GM23338 (cell line): ENCODE results near the gene RIPK4. TPM values are rescaled to one million over a fixed set of nuclear protein-coding genes. Genes with fewer than 3 reads are reported as not detected.

Experiments used
- ATAC-seq: fragments of 200-7000 bp; cut with Tn5 transposase; 3 replicates; pipeline ENCODE4 v1.9.1; 2020
- DNase-seq: peaks from one replicate; pipeline ENCODE4 v3.0.0-alpha.2; 2015; ENCODE audit warnings: low spot score
- H2AFZ ChIP-seq: fragments of 200-600 bp; sonication (generic); 2 replicates; pipeline ENCODE4 v1.8.0; 2016; ENCODE audit warnings: antibody characterized with exemption, mild to moderate bottlenecking, moderate library complexity
- H3F3A ChIP-seq: fragments of 200-600 bp; sonication (generic); replicated peaks from 2 replicates; pipeline ENCODE4 v1.8.0; 2017; ENCODE audit warnings: antibody characterized with exemption, mixed run types, low read depth
- H3K27ac ChIP-seq: fragments of 200-600 bp; sonication (generic); 2 replicates; pipeline ENCODE4 v1.6.1; 2016; ENCODE audit warnings: low read depth
- H3K27me3 ChIP-seq: fragments of 200-600 bp; sonication (generic); 2 replicates; pipeline ENCODE4 v1.8.0; 2016; ENCODE audit warnings: mild to moderate bottlenecking, mixed run types, moderate library complexity; ENCODE audit not compliant: insufficient read depth
- H3K36me3 ChIP-seq: fragments of 200-600 bp; sonication (generic); 2 replicates; pipeline ENCODE4 v1.8.0; 2016; ENCODE audit warnings: mild to moderate bottlenecking; ENCODE audit not compliant: insufficient read depth
- H3K4me1 ChIP-seq: fragments of 200-600 bp; sonication (generic); 2 replicates; pipeline ENCODE4 v1.8.0; 2016; ENCODE audit warnings: mild to moderate bottlenecking, moderate library complexity; ENCODE audit not compliant: insufficient read depth
- H3K4me2 ChIP-seq: fragments of 200-600 bp; sonication (generic); 2 replicates; pipeline ENCODE4 v1.7.1; 2017; ENCODE audit warnings: mixed run types
- H3K4me3 ChIP-seq: fragments of 200-600 bp; sonication (generic); 2 replicates; pipeline ENCODE4 v1.6.1; 2016; ENCODE audit warnings: mixed run types
- H3K79me2 ChIP-seq: fragments of 200-600 bp; sonication (generic); replicated peaks from 2 replicates; pipeline ENCODE4 v1.8.0; 2017; ENCODE audit warnings: mild to moderate bottlenecking; ENCODE audit not compliant: insufficient read depth
- H3K9me2 ChIP-seq: fragments of 200-600 bp; sonication (generic); 2 replicates; pipeline ENCODE4 v1.8.0; 2017; ENCODE audit not compliant: insufficient read depth
- H4K20me1 ChIP-seq: fragments of 200-600 bp; sonication (generic); replicated peaks from 2 replicates; pipeline ENCODE4 v1.8.0; 2017; ENCODE audit warnings: mild to moderate bottlenecking; ENCODE audit not compliant: insufficient read depth
- H3K27ac Mint-ChIP-seq: 2 replicates; pipeline ENCODE4 v1.8.0; 2020; ENCODE audit warnings: inconsistent platforms, mild to moderate bottlenecking, moderate library complexity, mixed read lengths
- H3K27me3 Mint-ChIP-seq: 3 replicates; pipeline ENCODE4 v1.8.0; 2022; ENCODE audit warnings: low read depth, mild to moderate bottlenecking, moderate library complexity, mixed read lengths, inconsistent platforms; ENCODE audit not compliant: insufficient read depth, poor library complexity
- H3K36me3 Mint-ChIP-seq: 3 replicates; pipeline ENCODE4 v1.8.0; 2021; ENCODE audit warnings: low read depth, mild to moderate bottlenecking, inconsistent platforms, moderate library complexity, mixed read lengths
- H3K4me1 Mint-ChIP-seq: 3 replicates; pipeline ENCODE4 v1.8.0; 2020; ENCODE audit warnings: mild to moderate bottlenecking, inconsistent platforms, mixed read lengths
- H3K4me3 Mint-ChIP-seq: 3 replicates; pipeline ENCODE4 v1.8.0; 2021; ENCODE audit warnings: moderate library complexity, mild to moderate bottlenecking, inconsistent platforms, mixed read lengths
- H3K9me3 Mint-ChIP-seq: 3 replicates; pipeline ENCODE4 v1.8.0; 2020; ENCODE audit warnings: moderate library complexity, mild to moderate bottlenecking, inconsistent platforms, mixed read lengths
- ETS1 ChIP-seq: IDR thresholded peaks from 2 replicates; pipeline ENCODE4 v1.6.1; 2016; ENCODE audit warnings: antibody characterized with exemption
- EZH2 ChIP-seq: fragments of 200-600 bp; sonication (generic); IDR thresholded peaks from one replicate; pipeline ENCODE4 v1.8.0; 2017; ENCODE audit warnings: antibody characterized with exemption, mild to moderate bottlenecking, low read depth; ENCODE audit not compliant: unreplicated experiment
- EZH2phosphoT487 ChIP-seq: fragments of 200-600 bp; sonication (generic); IDR thresholded peaks from one replicate; pipeline ENCODE4 v1.8.1; 2018; ENCODE audit warnings: antibody characterized with exemption; ENCODE audit not compliant: unreplicated experiment
- JUNB ChIP-seq: IDR thresholded peaks from one replicate; pipeline ENCODE4 v1.6.1; 2016; ENCODE audit warnings: antibody characterized with exemption; ENCODE audit not compliant: unreplicated experiment
- NANOG ChIP-seq: IDR thresholded peaks from 2 replicates; pipeline ENCODE4 v1.6.1; 2016; ENCODE audit warnings: antibody characterized with exemption, borderline replicate concordance
- POLR2AphosphoS5 ChIP-seq: IDR thresholded peaks from 2 replicates; pipeline ENCODE4 v1.6.1; 2016; ENCODE audit warnings: antibody characterized with exemption, low read depth
- REST ChIP-seq: IDR thresholded peaks from one replicate; pipeline ENCODE4 v1.6.1; 2018; ENCODE audit warnings: antibody characterized with exemption; ENCODE audit not compliant: unreplicated experiment
- ZNF331 ChIP-seq: fragments of 250-450 bp; sonication (Bioruptor Pico); IDR thresholded peaks from 2 replicates; pipeline ENCODE4 v1.5.0; 2020; ENCODE audit warnings: low read depth, mild to moderate bottlenecking, moderate library complexity
- ZNF462 ChIP-seq: fragments of 250-450 bp; sonication (Bioruptor Pico); IDR thresholded peaks from 2 replicates; pipeline ENCODE4 v1.5.0; 2020; ENCODE audit warnings: mild to moderate bottlenecking, moderate library complexity
- polyA plus RNA-seq: library from polyadenylated mRNA; unstranded; fragments of >200 nt; fragmentation: Nextera tagmentation; extraction: Ambion mirVana; gene quantifications from 2 replicates; pipeline ENCODE4 v1.2.1, GENCODE V29; 2016
- total RNA-seq: library from RNA; depleted of rRNA; stranded (reverse); fragments of >200 nt; shearing (Covaris generic); gene quantifications from 2 replicates; pipeline ENCODE4 v1.2.3, GENCODE V29; 2014
- TF ChIP-seq, protein P1 (sequence below), 2 experiments: fragments of 200-600 bp in 1 of 2; sonication (generic) in 1 of 2; conservative IDR thresholded peaks; 2 replicates each; pipeline versions ENCODE4 v1.5.1 to v1.6.1; 2016 to 2017; ENCODE audit warnings: antibody characterized with exemption in 2 of 2, low read depth in 2 of 2, mild to moderate bottlenecking in 2 of 2, moderate library complexity in 1 of 2

RIPK4 gene
- total and polyA plus RNA-seq, 2 experiments from 2014 or later, result 2.5 to 9.9 TPM

- peak overlapping the region; percentile 79 for H3K4me3 Mint-ChIP-seq
- H3K4me1 Mint-ChIP-seq, result peaks cover 76% of the 10 kb centered on the region
- no peak overlapping the region for H3K27ac Mint-ChIP-seq
- ATAC-seq (peak; percentile 8; the same call in 2 of the 3 replicates), DNase-seq (peak; percentile 77)
- H2AFZ ChIP-seq, result peak overlapping the region; percentile 23; the same call in 1 of the 2 replicates
- no peak overlapping the region for H3K27ac ChIP-seq
- H3K79me2 ChIP-seq, result peaks cover 17% of the 10 kb centered on the region
- peak overlapping the region; percentile 93 for H3K4me2 ChIP-seq
- H3K36me3 ChIP-seq, result no peaks in the 10 kb centered on the region; the same call in 1 of the 2 replicates
- H3K27me3 Mint-ChIP-seq, result peaks cover 93% of the 10 kb centered on the region
- peaks cover 97% of the 10 kb centered on the region for H3K27me3 ChIP-seq
- H3F3A ChIP-seq, result no peaks in the 10 kb centered on the region; the same call in 1 of the 2 replicates
- peaks cover 19% of the 10 kb centered on the region for H4K20me1 ChIP-seq
- H3K9me2 ChIP-seq, result no peaks in the 10 kb centered on the region
- peaks cover 51% of the 10 kb centered on the region for H3K4me1 ChIP-seq
- TF ChIP-seq ZNF331 (no peak), REST (no peak), EZH2phosphoT487 (no peak), EZH2 (no peak), POLR2AphosphoS5 (no peak), JUNB (no peak), NANOG (no peak), ZNF462 (CRISPR knock-in tag) (no peak), ETS1 (no peak)
- TF ChIP-seq, protein P1, sequence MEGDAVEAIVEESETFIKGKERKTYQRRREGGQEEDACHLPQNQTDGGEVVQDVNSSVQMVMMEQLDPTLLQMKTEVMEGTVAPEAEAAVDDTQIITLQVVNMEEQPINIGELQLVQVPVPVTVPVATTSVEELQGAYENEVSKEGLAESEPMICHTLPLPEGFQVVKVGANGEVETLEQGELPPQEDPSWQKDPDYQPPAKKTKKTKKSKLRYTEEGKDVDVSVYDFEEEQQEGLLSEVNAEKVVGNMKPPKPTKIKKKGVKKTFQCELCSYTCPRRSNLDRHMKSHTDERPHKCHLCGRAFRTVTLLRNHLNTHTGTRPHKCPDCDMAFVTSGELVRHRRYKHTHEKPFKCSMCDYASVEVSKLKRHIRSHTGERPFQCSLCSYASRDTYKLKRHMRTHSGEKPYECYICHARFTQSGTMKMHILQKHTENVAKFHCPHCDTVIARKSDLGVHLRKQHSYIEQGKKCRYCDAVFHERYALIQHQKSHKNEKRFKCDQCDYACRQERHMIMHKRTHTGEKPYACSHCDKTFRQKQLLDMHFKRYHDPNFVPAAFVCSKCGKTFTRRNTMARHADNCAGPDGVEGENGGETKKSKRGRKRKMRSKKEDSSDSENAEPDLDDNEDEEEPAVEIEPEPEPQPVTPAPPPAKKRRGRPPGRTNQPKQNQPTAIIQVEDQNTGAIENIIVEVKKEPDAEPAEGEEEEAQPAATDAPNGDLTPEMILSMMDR (conservative IDR thresholded peaks at IDR 0.05; ENCODE audit: low read depth in 2 of 2), result no peak
- no peaks in the 10 kb centered on the region; the same call in 2 of the 3 replicates for H3K36me3 Mint-ChIP-seq
- 0 out of 3 replicates have a peak, but pooled peaks cover 2% of the 10 kb centered on the region for H3K9me3 Mint-ChIP-seq
- H3K4me3 ChIP-seq, result peak overlapping the region; percentile 77
Measured at GRCh38 chr21:41767606-41768436, 969 bp upstream of the RIPK4 start.
